ENCODE results near the gene CNGB1. TPM values are rescaled to one million over a fixed set of nuclear protein-coding genes. Genes with fewer than 3 reads are reported as not detected.

CNGB1 gene
- total and polyA plus RNA-seq, 2 experiments from 2014 or later = not detected

DNA sequence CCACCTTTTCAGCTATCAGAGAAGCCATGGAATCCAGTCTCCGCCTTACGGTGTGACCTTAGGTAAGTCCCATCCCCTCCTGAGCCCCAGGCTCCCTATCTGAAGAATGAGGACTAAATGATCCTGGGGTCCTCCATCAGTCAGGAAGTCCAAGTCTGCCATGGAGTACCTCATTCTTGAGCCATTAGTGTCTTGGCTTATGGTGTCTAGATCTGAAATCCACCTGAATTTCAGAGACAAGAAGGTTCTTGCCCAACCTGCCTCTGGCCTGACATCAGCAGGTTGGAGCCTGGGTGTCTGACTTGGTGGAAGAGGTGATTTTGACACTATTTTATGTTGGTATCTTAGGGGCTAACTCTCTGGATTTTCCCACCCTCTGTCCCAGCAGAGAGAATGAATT lies 47.1 kb downstream of the CNGB1 start:
- TF ChIP-seq, protein P1, sequence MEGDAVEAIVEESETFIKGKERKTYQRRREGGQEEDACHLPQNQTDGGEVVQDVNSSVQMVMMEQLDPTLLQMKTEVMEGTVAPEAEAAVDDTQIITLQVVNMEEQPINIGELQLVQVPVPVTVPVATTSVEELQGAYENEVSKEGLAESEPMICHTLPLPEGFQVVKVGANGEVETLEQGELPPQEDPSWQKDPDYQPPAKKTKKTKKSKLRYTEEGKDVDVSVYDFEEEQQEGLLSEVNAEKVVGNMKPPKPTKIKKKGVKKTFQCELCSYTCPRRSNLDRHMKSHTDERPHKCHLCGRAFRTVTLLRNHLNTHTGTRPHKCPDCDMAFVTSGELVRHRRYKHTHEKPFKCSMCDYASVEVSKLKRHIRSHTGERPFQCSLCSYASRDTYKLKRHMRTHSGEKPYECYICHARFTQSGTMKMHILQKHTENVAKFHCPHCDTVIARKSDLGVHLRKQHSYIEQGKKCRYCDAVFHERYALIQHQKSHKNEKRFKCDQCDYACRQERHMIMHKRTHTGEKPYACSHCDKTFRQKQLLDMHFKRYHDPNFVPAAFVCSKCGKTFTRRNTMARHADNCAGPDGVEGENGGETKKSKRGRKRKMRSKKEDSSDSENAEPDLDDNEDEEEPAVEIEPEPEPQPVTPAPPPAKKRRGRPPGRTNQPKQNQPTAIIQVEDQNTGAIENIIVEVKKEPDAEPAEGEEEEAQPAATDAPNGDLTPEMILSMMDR (IDR thresholded peaks at IDR 0.05; ENCODE audit: low read depth, low read length) = no peak
- Histone ChIP-seq H3K4me1 (ENCODE audit: low read depth) (no peaks in the 10 kb centered on the region), H3K27ac (no peak overlapping the region), H3K4me3 (no peak overlapping the region), H3K9me3 (ENCODE audit: low read depth) (no peaks in the 10 kb centered on the region), H3K27me3 (no peaks in the 10 kb centered on the region), H3K36me3 (no peaks in the 10 kb centered on the region)
- DNase-seq (ENCODE audit: low read depth in 1 of 2, low spot score in 1 of 2) = no peak

DNA sequence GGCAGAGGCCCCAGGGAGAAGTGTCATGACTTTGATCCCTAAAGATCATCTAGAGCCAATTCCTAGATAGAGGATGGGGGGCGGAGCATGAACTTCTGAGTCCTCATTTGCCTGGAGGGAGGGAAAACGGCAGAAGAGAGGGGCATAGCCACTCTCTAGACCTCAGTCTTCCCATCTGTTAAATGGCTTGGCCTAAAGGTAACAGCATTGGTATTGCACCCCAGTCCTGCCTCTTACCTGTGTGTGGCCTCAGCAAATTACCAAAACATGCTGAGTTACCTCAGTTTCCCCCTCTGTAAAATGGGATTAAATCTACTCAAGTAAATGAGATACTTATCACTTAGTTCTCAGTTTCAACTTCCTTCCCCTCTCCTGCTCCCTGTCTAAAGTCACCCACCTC lies 47.5 kb downstream of the CNGB1 start:
- H3K36me3 ChIP-seq = no peaks in the 10 kb centered on the region
- H3K4me3 ChIP-seq = no peak overlapping the region
- TF ChIP-seq, protein P1 (IDR thresholded peaks at IDR 0.05; ENCODE audit: low read depth, low read length) = no peak
- no peaks in the 10 kb centered on the region for H3K4me1 ChIP-seq (ENCODE audit: low read depth)
- no peaks in the 10 kb centered on the region for H3K27me3 ChIP-seq
- no peak for DNase-seq (ENCODE audit: low read depth in 1 of 2, low spot score in 1 of 2)
- no peak overlapping the region for H3K27ac ChIP-seq
- no peaks in the 10 kb centered on the region for H3K9me3 ChIP-seq (ENCODE audit: low read depth)

DNA sequence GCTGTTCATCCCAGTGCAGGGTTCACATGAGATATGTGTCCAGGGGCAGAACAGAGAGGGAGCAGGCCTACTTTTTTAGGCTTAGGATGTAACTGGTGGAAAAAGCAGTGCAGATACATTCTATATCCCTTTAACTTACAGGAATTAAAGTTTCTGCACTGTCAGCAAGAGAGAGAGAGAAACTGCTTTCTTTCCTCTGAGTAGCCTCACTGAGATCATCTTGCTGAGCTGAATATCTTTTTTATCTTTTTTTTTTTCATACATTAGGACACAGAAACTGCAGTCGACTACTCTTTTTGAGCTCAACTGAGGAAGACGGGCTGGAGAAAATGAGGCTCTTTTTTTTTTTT lies 50.1 kb downstream of the CNGB1 start:
- no peak for DNase-seq (ENCODE audit: low read depth in 1 of 2, low spot score in 1 of 2)
- no peak overlapping the region for H3K4me3 ChIP-seq
- no peaks in the 10 kb centered on the region for H3K36me3 ChIP-seq
- no peaks in the 10 kb centered on the region for H3K27me3 ChIP-seq
- no peak overlapping the region for H3K27ac ChIP-seq
- TF ChIP-seq, protein P1 (IDR thresholded peaks at IDR 0.05; ENCODE audit: low read depth, low read length) = no peak
- H3K4me1 ChIP-seq (ENCODE audit: low read depth) = no peaks in the 10 kb centered on the region
- H3K9me3 ChIP-seq (ENCODE audit: low read depth) = no peaks in the 10 kb centered on the region

DNA sequence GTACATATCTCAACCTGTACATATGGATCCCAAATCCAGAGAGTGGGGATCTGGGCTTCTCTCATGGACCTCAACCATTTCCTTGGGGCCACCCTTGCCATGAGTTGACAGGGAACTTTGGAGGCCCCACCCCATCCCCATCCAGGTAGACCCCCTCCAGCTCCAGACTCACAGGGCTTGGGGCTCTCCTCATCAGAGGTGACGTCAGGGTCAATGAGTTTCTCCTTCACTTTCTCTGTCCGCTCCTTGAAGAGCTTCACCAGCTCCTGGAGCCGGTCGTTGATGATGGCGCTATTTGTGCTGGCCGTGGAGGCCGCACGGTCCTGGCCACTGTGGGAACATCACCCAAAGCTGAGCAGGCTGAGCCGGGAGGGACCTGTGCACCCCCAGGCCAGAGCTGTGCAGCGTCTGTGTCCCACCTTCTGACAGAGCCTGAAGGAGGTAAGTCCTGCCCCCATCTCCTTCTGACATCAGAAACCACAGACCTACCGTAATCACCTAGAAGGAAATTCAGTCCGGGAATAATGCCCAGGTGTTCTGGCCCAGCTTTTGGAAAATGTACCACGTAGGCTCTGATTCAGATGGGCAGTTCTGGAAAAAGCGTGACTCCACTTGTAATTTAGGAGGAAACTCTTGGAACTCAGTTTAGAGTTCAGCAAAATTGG lies 50.6 kb downstream of the CNGB1 start:
- H3K9me3 ChIP-seq (ENCODE audit: low read depth) = no peaks in the 10 kb centered on the region
- H3K36me3 ChIP-seq = no peaks in the 10 kb centered on the region
- DNase-seq (ENCODE audit: low read depth in 1 of 2, low spot score in 1 of 2) = no peak
- H3K27ac ChIP-seq = no peak overlapping the region
- no peaks in the 10 kb centered on the region for H3K4me1 ChIP-seq (ENCODE audit: low read depth)
- H3K27me3 ChIP-seq = no peaks in the 10 kb centered on the region
- no peak overlapping the region for H3K4me3 ChIP-seq
- TF ChIP-seq, protein P1 (IDR thresholded peaks at IDR 0.05; ENCODE audit: low read depth, low read length) = no peak

DNA sequence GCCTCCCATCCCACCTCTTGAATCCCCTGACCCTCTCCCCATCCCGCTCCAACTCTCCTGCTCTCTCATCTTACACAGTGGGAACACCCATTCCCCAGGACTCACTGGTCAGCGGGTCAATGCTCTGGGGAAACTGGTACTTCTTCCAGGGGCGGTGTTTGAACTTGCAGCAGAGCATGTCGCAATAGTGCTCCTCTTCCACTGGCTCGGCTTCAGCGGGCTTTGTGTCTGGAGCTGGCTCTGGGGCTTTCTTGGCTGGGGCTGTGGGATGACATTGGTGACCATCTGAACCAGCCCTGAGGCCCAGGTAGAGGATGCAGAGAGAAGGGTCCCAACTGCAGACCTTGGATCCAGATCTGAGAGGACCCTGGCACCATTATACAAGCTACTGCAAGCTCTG lies 51.9 kb downstream of the CNGB1 start:
- no peak overlapping the region for H3K4me3 ChIP-seq

More for the DNA sequence above, 51.9 kb downstream of the CNGB1 start:
- Histone ChIP-seq H3K9me3 (ENCODE audit: low read depth) (no peaks in the 10 kb centered on the region), H3K27me3 (no peaks in the 10 kb centered on the region), H3K4me1 (ENCODE audit: low read depth) (no peaks in the 10 kb centered on the region), H3K27ac (no peak overlapping the region), H3K36me3 (no peaks in the 10 kb centered on the region)
- DNase-seq (ENCODE audit: low read depth in 1 of 2, low spot score in 1 of 2) = no peak
- TF ChIP-seq, protein P1 (IDR thresholded peaks at IDR 0.05; ENCODE audit: low read depth, low read length) = no peak
